Measurements from ENCODE around the gene GPD2.
"Not testable (repeated sequence)": the region's sequence is repeated elsewhere in the genome, so short reads cannot be mapped to it uniquely, and the experiment has no call there.

GPD2 gene

DNA sequence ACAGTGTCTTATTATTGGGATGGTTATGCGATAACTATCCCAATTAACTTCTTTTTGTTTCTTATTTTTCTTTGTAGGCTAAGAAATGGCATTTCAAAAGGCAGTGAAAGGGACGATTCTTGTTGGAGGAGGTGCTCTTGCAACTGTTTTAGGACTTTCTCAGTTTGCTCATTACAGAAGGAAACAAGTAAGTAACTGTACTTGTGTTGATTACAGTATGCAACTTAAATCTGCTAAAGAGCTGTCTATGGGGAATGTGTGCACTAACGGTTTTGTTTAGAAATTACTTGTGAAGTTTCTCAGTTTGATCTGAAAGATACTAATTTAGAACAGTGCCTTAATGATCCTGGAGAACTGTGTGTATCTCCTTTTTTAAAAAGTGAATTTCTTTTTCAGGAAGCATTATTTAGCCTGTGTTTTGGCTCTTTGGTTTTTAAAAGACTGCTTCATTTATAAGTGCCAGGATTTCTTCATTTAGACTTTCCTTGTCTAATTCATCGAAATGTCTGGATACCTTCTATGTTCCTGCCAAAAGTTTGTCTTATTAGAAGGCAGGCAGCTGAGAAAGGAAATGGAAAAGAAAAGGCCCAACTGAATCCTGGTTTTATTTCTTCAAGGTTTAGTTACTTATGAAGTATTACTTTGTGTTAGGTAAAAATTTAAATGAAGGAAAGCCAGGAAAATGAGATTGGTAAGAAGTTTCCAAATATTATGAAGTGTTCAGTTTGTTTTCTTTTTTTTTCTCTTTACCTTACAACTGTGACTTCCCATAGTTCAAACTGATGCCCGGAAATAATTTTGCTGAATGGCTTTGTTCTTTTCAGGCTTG is 40.1 kb downstream of the GPD2 start:
- DNase-seq = no peak

DNA sequence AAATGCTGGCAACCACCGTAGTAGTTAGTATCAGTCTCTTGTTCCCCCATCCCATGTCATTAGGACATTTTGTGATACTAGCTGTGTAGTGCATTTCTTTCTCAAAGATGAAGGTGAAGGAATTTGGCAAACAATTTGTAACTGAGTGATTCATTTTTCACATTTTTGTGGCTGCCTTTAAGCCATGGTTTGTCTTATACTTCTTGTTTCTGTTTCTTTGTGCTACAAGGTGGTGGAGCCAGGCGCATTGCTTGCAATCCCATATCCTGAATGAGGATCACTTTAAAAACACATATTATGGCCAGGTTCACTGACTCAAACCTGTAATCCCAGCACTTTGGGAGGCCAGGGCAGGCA is 40.6 kb downstream of the GPD2 start:
- no peak for DNase-seq

GRCh38 chr2:156480376-156480775 is 44.2 kb downstream of the GPD2 start:
- no peak for DNase-seq

GRCh38 chr2:156481312-156481711 is 45.1 kb downstream of the GPD2 start:
- no peak for DNase-seq

DNA sequence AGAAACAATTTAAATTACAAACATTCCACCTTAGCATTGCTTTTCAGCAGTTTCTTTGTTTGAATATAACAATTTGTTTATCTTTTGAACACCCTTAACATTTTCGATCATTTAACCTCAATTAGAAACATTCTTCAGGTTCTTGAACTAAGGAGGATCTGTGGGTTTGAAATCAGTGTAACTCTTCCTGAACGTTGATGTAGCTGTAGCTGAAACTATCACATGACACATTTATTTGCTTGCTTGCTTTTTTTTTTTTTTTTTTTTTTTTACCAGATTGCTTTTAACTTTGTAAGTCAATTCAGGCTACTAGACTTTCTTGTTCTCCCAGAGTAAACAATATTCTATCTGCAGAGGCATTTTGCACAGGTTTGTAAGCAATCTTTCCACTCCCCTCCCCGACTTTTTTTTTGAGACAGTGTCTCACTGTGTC is 47.6 kb downstream of the GPD2 start:
- no peak for DNase-seq

GRCh38 chr2:156486147-156486546 is 50.0 kb downstream of the GPD2 start:
- DNase-seq = no peak

DNA sequence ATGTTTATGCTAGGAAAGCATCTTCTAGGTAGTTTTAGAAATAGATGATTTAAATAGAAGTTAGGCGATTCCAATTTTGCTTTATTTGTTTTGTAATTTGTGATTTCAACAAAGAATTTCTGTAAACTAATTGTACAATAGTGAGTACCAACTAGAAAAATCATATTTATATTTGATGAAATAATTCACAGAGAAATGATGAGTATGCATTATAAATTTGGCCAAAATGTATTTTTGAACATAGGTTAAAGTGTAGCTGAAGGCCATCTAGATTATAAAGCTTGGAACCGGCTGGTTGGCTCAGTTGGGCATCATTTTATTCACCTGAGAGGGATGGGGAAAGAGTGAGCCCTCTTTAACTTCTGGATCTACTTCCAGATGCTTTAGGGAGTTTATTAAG is 50.4 kb downstream of the GPD2 start:
- DNase-seq = no peak

GRCh38 chr2:156489195-156489594 is 53.0 kb downstream of the GPD2 start:
- no peak for DNase-seq

- DNase-seq = no peak
These were observed 53.7 kb downstream of the GPD2 start for GRCh38 chr2:156489750-156490465.

GRCh38 chr2:156490466-156490840 is 54.3 kb downstream of the GPD2 start:
- no peak for DNase-seq

DNA sequence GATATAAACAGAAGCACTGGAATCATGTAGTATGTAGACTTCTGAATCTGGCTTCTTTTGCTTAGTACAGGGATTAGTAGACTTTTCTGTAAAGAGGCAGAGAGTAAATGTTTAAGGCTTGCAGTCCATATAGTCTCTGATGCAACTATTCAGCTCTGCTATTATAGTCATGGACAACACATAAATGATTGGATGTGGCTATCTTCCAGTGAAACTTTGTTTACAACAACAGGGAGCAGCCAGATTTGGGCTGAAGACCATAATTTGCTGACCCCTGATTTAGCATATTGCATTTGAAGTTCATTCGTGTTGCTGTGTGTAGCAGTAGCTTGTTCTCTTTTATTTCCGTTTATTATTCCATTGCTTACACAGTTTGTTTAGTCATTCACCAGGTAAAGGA is 55.0 kb downstream of the GPD2 start:
- DNase-seq = no peak

DNA sequence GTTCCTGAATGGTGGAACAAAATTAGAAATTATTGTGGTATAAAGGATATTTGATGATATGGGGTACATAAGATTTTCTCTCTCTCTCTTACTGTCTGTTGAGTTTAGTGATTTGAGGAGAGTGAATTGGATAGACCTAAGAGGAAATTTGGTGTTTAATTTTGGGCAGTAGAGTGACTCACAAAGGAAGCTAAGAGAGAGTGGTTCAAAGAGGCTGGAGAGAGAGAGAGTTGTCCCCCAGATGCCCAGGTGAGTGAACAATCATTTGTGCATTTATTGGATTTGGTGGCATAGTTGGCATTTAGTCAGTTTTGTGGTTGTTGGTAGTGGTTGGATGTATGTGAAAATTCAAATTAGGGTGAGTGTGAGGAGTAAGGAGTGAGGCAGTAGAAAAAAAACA is 56.8 kb downstream of the GPD2 start:
- DNase-seq = no peak

- not testable (repeated sequence) for DNase-seq
These were observed 59.8 kb downstream of the GPD2 start for GRCh38 chr2:156495998-156496397.

DNA sequence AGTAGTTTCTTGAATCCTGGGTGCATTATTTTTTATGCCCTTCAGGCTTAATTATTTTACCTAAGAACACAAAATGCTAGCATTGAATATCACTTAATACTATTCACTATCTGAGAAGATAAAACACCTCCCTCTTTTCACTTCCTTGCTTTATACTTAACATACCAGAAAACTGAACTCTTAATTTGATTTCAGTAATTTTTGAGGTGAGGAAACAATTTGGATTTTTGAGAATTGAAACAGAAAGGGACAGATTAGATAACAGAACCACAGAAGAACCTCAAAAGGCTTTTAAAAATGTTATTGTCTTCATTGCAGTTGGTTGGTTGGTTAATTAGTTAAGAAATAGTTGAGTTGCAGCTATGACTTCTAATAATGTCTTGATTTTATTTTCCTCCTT is 69.5 kb downstream of the GPD2 start:
- DNase-seq = no peak

DNA sequence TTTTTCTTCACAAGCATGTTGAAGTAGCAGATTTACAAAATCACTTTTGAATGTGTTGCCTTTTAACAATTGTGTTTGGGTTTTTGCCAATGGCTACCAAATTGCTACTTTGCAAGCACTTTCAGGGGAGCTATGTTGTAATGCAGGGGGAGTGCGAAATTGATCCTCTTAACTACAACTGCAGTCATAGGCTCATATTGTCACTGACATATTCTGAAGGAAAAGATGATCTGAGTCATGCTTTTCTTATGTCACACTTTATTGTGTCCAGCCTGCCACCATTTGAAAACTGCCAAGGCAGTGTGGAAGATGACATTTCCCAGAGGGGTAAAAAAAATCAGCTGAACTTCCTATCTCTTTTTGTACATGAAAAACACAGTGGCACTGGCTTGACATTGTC is 74.9 kb downstream of the GPD2 start:
- no peak for DNase-seq

DNA sequence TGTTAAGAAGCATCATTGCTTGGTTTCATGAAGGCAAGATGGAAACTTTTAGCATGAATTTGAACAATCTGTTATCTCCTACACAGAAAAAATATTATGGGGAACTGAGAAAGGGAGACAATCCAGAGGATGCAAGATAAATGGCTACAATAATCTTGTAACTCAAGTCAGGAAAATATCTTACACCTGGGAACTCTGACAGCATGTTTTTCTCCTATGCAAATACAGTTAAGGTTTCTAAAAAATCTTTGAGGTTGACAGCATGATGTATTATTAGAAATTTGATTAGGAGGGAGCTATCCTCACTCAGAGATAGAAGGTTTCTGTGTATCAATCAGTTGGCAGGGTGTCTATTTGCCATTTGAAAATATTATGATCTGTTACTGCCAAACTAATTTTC is 75.6 kb downstream of the GPD2 start:
- DNase-seq = no peak

DNA sequence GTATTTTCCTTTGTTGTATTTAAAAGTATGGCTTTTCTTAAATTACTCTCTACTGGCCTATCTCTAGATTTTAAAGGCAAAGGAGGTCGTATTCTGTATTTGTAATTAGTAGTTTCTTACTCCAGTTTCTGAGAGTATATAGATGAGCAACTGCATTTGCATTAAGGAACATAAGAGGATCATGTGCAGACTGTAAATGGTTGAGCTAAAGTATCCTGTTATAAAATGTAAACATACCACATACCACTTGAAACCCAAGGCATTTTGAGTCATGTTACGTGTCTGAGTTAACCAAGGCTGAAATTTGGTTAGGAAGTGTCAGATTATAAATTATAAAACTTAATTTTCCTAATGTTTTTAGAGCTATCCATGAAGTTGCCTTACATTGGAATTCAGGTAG is 76.3 kb downstream of the GPD2 start:
- DNase-seq = no peak

- no peak for DNase-seq
These were observed 77.0 kb downstream of the GPD2 start for GRCh38 chr2:156513219-156513618.

GRCh38 chr2:156517419-156517818 is 81.2 kb downstream of the GPD2 start:
- DNase-seq = no peak

GRCh38 chr2:156518138-156518537 is 82.0 kb downstream of the GPD2 start:
- DNase-seq = no peak

GRCh38 chr2:156522864-156523440 is 86.8 kb downstream of the GPD2 start:
- DNase-seq = no peak

GRCh38 chr2:156526950-156527636 is 90.9 kb downstream of the GPD2 start:
- no peak for DNase-seq

- DNase-seq = not testable (repeated sequence)
These were observed 92.4 kb downstream of the GPD2 start for GRCh38 chr2:156528583-156528982.

- DNase-seq = no peak
These were observed 96.8 kb downstream of the GPD2 start for GRCh38 chr2:156532989-156533388.

All from effector CD8-positive, alpha-beta T cell (primary cell).